ENCODE data around the gene APBB1. TPM values are rescaled to one million over a fixed set of nuclear protein-coding genes. Genes with fewer than 3 reads are reported as not detected.
A peak's percentile ranks its signal among the peaks of the same experiment; 100 is the strongest.

APBB1 gene
- total RNA-seq, 1 donor from 2014 or later, result 40.9 TPM

DNA sequence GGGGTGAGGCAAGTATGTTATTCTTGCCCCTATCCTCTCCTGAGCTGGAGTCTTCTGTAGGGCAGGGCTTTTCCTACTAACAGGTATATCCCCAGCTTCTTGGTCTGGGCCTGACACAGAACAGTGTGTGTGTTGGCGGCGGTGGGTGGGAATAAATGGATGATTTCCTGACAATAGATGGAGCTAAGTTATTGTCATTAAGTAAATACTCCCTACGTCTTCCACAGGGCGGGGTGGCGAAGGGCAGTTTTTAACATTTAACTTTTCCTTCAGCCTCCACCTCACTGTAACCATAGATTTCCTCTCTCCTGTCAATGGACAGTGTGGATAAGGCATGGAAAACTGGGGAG, 40.3 kb downstream of the APBB1 start:
- Histone ChIP-seq H3K9me3 (no peaks in the 10 kb centered on the region), H3K36me3 (no peaks in the 10 kb centered on the region), H3K4me3 (no peak overlapping the region), H3K27me3 (no peaks in the 10 kb centered on the region), H3K4me1 (no peaks in the 10 kb centered on the region), H3K27ac (no peak overlapping the region)
- TF ChIP-seq, protein P1, sequence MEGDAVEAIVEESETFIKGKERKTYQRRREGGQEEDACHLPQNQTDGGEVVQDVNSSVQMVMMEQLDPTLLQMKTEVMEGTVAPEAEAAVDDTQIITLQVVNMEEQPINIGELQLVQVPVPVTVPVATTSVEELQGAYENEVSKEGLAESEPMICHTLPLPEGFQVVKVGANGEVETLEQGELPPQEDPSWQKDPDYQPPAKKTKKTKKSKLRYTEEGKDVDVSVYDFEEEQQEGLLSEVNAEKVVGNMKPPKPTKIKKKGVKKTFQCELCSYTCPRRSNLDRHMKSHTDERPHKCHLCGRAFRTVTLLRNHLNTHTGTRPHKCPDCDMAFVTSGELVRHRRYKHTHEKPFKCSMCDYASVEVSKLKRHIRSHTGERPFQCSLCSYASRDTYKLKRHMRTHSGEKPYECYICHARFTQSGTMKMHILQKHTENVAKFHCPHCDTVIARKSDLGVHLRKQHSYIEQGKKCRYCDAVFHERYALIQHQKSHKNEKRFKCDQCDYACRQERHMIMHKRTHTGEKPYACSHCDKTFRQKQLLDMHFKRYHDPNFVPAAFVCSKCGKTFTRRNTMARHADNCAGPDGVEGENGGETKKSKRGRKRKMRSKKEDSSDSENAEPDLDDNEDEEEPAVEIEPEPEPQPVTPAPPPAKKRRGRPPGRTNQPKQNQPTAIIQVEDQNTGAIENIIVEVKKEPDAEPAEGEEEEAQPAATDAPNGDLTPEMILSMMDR (IDR thresholded peaks at IDR 0.05), result no peak
- DNase-seq (no peak), ATAC-seq (no peak)
- intact Hi-C loops (cut with DNase I), result loop anchor here (10.0 kb wide), 1 partner anchor 126 kb away; no protein-coding TSS in a partner anchor

DNA sequence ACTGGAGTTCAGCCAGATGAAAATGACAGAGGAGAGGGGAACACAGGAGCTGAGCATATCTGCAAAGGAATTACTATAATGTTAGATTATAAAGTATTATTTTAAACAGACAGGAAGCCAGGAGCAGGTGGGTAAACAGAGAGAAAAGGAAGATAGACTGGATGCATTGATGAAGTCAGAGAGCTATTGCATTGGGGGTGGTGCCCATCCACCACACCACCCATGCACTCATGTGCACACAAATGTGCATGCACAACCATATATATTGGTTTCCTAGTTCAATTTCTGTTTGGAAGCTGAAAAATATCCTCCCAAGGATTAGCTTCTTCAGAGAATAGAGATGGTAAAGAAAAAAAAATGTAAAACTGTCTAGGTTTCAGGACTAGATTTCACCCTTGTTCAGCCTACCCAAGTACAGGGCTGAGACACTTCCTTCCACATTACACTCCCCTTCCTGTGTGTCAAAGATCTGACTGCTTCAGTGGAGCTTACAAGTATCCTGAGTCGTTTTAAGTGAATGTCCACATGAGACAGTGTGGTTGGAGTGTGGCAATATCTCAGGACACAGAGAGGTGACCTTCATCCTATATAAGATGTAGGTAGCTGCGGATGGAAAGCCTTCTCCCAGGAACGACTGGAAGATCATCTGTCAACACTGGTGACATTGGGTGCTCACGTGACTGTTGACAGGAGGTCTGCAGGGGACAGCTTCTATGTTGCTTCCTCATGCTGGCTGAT, 40.8 kb downstream of the APBB1 start:
- Histone ChIP-seq H3K36me3 (no peaks in the 10 kb centered on the region), H3K4me3 (no peak overlapping the region), H3K27ac (no peak overlapping the region), H3K9me3 (no peaks in the 10 kb centered on the region), H3K27me3 (no peaks in the 10 kb centered on the region), H3K4me1 (no peaks in the 10 kb centered on the region)
- intact Hi-C loops (cut with DNase I), result loop anchor here (10.0 kb wide), 1 partner anchor 127 kb away; no protein-coding TSS in a partner anchor
- DNase-seq, result no peak
- TF ChIP-seq, protein P1 (IDR thresholded peaks at IDR 0.05), result no peak
- peak; percentile 77 for ATAC-seq

DNA sequence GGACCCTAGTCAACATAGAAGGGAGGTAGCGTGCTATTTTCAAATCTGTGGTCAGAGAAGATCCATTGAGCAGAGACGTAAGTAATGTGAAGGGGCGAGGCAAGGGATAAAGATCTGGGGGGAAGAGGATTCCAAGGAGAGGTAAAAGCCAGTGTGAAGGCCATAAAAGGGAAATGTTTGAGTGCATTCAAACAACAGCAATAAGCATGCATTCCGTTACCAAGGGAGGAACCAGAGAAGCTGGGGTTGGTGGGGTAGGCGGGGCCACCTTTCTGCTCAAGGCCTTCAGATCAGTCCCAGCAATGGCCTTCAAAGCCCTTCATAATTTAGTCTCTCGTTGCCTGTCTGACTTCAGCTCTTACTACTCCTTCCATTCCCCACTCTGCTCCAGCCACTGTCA, 47.1 kb downstream of the APBB1 start:
- Histone ChIP-seq H3K4me1 (no peaks in the 10 kb centered on the region), H3K27me3 (no peaks in the 10 kb centered on the region), H3K4me3 (no peak overlapping the region), H3K9me3 (no peaks in the 10 kb centered on the region), H3K27ac (no peak overlapping the region), H3K36me3 (no peaks in the 10 kb centered on the region)
- ATAC-seq, result no peak
- DNase-seq, result no peak
- TF ChIP-seq, protein P1 (IDR thresholded peaks at IDR 0.05), result no peak
- intact Hi-C loops (cut with DNase I), result loop anchor here (10.0 kb wide), 1 partner anchor 133 kb away; no protein-coding TSS in a partner anchor

DNA sequence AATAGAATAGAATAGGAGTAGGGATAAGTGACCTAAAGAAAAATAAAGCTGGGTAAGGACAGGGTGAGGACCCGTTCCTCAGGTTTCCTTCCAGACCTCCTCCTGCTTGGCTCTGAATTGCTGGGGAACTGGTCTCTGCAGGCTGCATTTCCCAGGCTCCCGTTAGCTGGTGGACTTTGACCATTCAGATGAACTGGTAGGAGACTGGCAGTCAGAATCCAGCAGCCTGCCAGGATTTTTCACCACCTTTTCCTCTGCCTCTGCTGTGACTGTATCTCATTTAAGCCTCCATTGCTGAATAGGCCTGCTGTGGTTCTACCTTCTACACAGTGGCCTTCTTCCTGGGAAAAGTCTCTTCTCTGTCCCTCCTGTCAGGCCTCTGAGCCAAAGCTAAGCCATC, 53.2 kb downstream of the APBB1 start:
- Histone ChIP-seq H3K27ac (no peak overlapping the region), H3K27me3 (no peaks in the 10 kb centered on the region), H3K4me3 (no peak overlapping the region), H3K36me3 (no peaks in the 10 kb centered on the region), H3K9me3 (no peaks in the 10 kb centered on the region), H3K4me1 (no peaks in the 10 kb centered on the region)
- intact Hi-C loops (cut with DNase I), result no loop called here
- DNase-seq, result no peak
- TF ChIP-seq, protein P1 (IDR thresholded peaks at IDR 0.05), result no peak
- no peak for ATAC-seq

DNA sequence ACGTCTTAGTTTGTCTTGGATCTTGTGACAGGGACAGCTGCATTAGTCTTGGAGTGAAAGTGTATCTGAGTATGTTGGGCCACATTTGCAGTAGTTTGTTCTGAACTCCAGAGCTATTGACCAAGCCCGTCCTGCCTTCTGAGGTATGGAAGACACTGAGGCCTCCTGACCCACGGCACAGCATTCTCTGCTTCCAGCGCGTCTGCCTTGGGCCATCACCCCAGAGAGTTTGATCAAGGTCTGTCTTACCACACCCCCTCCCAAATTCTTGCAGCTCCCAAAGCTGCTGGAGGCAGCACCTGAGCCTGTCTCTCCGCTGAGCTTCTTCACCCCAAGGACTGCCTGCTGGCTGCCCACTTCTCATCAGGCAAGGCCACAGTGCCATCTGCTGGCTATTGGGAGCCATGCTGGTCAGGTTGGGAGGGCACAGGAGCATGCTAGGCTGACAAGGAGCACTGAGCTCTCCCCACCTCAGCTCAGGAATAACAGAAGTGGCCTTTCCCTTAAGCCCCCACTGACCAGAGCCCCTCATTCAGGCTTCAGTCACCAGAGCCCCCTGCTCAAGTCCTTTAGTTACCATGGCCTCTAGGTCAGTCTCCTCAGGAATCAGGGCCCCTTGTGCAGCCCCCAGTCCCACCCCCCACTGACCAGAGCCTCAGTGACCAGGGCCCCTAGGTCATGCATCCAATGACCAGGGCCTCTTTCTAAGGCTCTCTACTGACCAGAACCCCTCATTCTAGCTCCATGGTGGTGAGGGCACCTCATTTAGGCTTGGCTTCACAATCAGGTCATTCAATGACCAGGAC, 55.8 kb downstream of the APBB1 start:
- no peaks in the 10 kb centered on the region for H3K9me3 ChIP-seq
- H3K36me3 ChIP-seq, result no peaks in the 10 kb centered on the region
- no peak overlapping the region for H3K27ac ChIP-seq
- H3K4me3 ChIP-seq, result no peak overlapping the region
- ATAC-seq (peak; percentile 98), DNase-seq (peak; percentile 87)
- intact Hi-C loops (cut with DNase I), result no loop called here
- no peaks in the 10 kb centered on the region for H3K4me1 ChIP-seq
- H3K27me3 ChIP-seq, result no peaks in the 10 kb centered on the region
- TF ChIP-seq, protein P1 (IDR thresholded peaks at IDR 0.05), result peak; percentile 91
